IPS-18c (cell line): ENCODE measurements around the gene FABP2.
"Not testable (repeated sequence)": the region's sequence is repeated elsewhere in the genome, so short reads cannot be mapped to it uniquely, and the experiment has no call there.

Experiments
- H3K4me3 ChIP-seq: 2 replicates; pipeline ENCODE4 v1.7.0; 2013; ENCODE audit warnings: low read depth, mild to moderate bottlenecking, low read length, moderate library complexity; ENCODE audit not compliant: insufficient read depth
- H3K9me3 ChIP-seq: one replicate; pipeline ENCODE4 v1.6.1; 2013; ENCODE audit warnings: mild to moderate bottlenecking, low read length, moderate library complexity; ENCODE audit not compliant: control insufficient read depth, insufficient read depth

The FABP2 gene

DNA sequence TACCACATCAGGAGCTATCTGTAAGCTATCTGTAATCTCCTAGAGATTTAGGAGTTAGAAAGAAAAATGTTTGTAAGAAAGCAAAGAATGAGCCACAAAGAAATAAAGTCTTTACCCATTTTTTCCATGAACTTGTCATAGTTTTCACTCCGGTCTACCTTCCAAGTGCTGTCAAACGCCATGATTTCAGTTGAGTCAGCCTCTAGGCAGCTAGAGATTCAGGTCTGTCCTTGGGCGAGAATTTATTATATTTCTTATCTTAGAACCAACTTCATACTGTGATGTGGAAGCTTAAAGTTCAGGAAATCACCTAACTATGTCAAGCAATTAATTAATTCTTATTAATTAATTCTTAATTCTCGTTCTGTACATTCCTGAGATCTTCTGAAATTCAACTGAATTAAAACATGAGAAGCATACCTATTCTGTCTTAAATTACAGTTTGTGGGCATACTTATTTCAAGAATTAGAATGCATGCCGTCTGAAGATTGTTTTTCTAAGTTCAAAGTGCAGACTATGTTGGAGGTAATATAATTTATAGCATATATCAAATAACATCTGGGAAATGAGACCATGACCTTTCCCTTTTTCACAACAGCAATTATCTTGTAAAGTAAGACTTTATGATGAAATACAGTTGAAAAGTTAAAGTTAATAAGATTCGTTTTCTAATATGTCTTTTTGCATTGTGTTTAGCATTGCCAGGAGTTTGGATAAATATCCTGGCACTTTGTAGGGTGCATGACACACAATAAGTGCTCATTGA lies at the start of gene FABP2:
TSS of gene FABP2 (minus strand) at position 218 of the 767 bp plus-strand sequence. CDS start at position 182, 36 bp downstream.
- no peaks in the 10 kb centered on the region for H3K9me3 ChIP-seq
- no peak within 1 kb of the TSS for H3K4me3 ChIP-seq

DNA sequence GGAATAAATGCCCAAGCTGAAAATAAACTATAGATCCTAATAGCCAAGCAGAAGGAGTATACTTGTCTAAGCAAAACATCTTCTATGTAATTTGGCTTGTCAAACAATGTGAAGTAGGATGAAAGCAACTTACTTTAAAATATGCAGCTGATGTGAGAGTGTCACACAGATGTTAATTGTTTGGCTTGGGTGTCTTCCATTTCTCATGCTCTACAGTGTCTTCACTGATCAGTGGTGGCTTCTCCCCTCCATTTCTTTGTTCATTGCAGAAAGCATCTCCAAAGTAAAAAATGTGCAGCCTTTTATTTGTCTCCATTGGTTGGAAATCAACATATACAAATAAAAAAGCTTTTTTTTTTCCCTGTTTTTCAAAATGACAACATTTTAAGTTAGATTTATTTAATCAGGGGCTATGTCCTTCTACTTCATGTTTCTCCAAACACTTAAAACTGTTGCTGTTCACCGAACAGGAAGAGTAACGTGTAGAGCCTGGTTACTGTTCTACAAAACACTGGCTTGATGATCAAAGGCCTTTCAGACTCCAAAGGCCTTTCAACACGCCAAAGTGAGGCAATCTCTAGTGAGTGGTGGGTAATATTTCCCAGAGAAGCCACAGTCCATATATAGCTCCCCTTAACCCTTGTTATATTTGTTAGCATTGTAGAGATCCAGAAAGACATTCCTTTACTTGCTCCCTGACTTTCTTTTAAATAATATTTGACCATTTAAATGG lies 49.2 kb upstream of the FABP2 start:
- H3K9me3 ChIP-seq, H3K4me3 ChIP-seq: not testable (repeated sequence)

DNA sequence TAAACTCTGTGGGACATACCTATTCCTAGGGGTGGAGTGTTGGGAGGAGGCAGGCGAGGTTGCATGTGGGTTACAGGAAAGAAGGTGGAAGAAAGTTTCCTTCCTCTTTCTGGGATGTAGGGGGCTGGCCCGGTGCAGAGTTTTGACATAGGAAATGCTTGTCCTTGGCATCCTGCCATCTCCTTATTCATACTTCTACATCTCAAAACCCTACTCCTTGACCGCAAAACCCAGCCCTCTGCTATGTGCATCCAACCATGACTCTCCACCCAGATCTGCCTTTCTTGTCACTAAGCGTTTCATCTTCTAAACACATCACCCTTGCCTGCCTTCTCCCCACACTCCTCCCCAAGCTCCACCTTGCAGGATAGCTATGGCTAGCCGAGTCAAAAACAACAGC lies 48.5 kb upstream of the FABP2 start:
- not testable (repeated sequence) for H3K9me3 ChIP-seq, H3K4me3 ChIP-seq

- not testable (repeated sequence) for H3K4me3 ChIP-seq, H3K9me3 ChIP-seq
These were observed 44.9 kb upstream of the FABP2 start for GRCh38 chr4:119366802-119367201.

DNA sequence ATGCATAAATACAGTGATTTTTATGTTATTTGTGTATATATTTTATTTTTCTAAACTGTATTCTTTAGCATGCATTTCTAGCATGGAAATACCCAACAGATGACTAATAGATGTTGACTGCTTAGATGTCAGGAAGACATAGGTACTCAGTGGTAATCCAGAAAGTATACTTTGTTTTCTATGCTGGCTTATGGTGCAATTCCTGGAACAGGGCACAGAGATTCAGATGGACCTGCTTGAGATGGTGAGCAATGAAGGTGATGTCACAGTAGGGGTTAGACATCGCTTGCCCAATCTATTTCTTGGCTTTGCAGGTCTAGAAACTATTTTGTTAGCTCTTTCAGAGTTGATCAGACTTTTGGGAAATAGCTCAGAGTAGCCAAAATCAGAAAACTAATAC lies 42.3 kb upstream of the FABP2 start:
- not testable (repeated sequence) for H3K4me3 ChIP-seq, H3K9me3 ChIP-seq

DNA sequence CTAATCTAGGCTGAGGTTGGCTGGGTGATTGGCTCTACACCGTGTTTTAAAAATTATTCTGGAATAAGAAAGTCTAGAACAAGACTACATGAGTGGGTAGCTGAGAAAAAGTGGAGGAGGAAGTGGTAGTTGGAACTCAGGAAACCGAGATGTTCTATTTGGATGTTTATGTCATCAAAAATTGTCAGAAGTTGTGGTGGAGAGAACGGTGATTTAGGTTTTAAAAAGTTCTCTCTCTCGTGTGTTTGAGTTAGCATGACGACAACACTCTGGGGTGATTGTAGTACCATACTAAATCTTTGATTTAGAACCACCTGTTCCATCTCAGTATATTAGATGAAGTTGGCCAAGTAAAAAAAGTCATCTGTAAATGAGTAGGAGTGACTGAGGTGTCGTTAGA lies 41.4 kb upstream of the FABP2 start:
- not testable (repeated sequence) for H3K4me3 ChIP-seq, H3K9me3 ChIP-seq

GRCh38 chr4:119362413-119362812 lies 40.5 kb upstream of the FABP2 start:
- not testable (repeated sequence) for H3K4me3 ChIP-seq, H3K9me3 ChIP-seq

DNA sequence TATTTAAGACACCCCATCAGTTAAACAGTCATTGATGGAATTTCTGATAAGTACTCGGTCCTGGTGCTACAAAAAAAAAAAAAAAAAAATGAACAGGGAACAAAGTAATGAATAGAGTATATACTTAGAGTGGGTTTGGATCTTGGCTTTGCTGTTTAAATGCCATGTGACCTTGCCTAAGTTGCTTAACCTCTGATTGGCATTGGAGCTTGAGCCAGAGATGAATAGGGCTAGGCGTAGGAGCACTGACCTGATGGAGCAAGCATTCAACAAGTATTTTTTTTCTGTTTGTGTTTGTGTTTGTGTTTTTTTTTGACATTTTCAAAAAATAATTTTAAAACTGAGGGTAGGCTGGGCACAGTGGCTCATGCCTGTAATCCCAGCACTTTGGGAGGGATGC lies 37.9 kb upstream of the FABP2 start:
- H3K4me3 ChIP-seq, H3K9me3 ChIP-seq: not testable (repeated sequence)

- not testable (repeated sequence) for H3K9me3 ChIP-seq
These were observed 34.9 kb upstream of the FABP2 start for GRCh38 chr4:119356796-119357195.

DNA sequence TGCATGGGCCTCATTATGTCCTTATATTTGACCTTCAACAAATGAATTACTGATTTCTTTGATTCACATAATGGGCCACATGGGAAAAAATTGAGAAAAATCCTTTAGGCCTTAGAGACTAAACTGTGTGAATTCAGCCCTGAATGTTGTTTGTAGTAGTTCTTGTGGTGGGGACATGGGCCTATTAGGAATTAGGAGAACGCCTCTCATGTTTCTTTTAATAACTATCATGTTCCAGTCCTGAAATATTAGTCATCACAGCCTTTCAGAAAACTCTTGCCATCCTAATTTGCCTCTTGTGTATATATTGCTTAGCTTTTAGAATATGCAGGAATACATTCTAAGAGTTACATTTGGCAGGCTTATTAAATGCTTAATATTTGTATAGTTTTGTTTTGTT lies 34.1 kb upstream of the FABP2 start:
- not testable (repeated sequence) for H3K4me3 ChIP-seq, H3K9me3 ChIP-seq

More at GRCh38 chr4:119356796-119357195, 34.9 kb upstream of the FABP2 start:
- H3K4me3 ChIP-seq = not testable (repeated sequence)

DNA sequence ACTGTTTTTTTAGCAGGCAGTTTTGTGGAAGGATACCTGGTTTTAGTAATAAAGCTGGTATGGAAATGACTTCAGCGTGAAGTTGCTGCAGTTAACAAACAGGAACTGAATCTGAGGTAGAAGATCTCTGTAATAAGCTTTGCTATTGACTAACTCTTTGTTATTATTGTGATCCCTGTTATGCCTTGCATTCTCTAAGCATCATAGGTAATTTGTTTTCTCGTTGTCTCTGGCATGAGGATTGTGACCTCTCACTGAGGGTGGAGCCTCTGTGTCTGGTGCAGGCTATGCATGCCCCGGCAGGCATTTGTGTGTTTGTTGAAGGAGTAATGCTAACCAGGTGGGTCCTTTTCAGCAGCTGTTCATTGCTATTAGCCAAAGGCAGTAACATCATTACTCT lies 31.4 kb upstream of the FABP2 start:
- H3K4me3 ChIP-seq, H3K9me3 ChIP-seq: not testable (repeated sequence)

DNA sequence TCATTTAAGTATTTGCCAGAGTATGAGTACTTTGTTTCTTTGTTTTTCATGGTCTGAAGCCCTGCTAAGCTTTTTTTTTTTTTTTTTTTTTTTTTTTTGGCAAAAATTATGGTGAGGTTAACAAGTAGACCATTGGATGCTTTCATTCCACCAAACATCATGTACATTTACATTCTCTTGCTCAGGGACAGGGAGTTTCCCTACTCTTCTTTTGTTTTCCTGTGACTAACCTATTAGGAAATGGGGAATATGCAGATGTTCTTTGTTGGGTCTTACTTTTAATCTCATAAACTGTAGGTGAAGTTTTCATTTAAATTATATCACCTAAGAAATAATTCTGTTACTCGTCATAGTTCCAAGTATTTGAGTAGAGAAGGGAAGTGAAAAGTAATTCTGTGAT lies 26.2 kb upstream of the FABP2 start:
- not testable (repeated sequence) for H3K9me3 ChIP-seq, H3K4me3 ChIP-seq

GRCh38 chr4:119343293-119343692 lies 21.4 kb upstream of the FABP2 start:
- not testable (repeated sequence) for H3K4me3 ChIP-seq, H3K9me3 ChIP-seq

GRCh38 chr4:119339895-119340294 lies 18.0 kb upstream of the FABP2 start:
- H3K9me3 ChIP-seq, H3K4me3 ChIP-seq: not testable (repeated sequence)

DNA sequence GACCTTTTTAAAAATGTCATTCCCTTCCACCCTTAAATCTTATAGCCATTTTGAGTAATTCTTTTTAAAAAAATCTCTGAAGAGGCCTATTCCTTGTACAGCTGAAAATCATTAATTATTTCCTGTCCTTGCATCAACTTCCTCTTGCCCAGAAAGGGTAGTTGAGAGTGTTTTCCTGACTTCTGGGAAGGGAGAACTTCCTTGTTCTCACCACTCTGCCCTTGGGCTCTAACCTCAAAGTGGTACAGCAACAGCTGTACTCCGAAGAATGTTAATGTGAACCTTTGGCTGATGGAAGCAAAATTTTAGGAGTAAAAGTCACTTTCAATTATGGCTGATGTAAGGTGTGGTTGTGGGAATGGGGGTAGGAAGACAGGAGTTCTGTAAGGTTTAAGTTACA lies 15.1 kb upstream of the FABP2 start:
- H3K9me3 ChIP-seq = no peaks in the 10 kb centered on the region
- no peak overlapping the region for H3K4me3 ChIP-seq

DNA sequence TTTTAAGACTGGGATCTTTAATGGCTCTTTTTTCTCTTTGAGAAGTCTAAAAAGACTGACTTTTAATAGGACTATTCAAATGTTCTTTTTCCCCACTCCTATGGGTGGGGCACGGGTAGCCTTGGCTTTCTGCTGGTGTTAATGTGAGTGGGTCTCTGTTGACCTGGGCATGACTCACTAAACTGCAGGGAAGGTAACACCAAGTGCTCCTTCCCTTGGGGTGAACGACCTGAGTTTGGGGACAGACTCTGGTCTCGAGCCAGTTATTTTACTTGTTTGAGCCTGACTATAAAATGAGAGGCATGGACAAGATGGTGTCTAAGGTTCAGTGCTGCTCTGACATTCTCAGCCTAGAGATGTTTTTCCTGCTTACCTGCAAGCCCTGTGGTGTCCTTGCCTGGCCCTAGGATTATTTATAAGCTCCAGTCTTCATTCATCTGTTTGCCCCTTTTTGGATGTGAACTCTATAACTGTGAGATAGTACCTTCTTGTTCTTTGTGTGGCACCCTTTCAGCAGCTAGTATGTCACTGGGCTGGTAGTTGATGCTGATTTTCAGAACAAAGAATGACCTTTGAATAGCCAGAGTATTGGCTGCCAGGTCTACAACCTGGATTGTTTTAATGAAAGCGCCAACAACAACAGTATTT lies 14.5 kb upstream of the FABP2 start:
- H3K4me3 ChIP-seq, H3K9me3 ChIP-seq: not testable (repeated sequence)

DNA sequence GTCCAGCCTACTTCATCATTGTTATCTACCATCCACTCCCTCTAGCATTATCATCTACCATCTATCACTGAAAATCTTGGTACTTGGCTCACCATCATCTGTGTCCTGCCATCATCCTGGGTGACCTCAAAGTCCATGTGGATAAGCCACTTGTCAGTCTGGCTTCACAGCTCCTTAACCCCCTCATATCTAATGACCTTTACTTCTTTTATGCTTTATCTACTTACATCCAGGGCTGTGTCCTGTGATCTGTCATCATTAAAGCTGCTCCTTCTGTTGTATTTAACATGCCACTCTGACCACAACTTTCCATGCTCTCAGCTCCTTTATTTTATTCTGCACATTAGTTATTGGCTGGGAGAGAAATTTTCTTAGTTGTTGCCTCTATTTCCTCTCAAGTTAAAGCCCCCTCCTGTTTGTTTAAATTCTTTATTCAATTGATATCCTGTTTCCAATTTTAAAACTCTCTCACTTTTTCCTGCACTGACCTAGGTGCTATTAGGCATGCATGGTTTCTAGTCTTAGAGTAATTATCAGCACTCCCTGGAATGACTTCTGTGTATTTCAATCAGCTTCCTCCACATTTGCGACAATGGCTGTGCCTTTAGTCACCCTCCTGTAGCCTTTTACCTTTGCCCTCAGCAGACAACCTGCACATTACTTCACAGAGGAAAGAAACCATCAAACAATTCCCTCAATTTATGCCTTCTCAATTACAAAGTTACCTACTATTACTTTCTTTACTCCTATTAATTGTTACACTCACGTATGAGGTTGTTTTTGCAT lies 8.1 kb upstream of the FABP2 start:
- H3K4me3 ChIP-seq = no peak overlapping the region
- no peaks in the 10 kb centered on the region for H3K9me3 ChIP-seq
